Lung (tissue), 12 donors: ENCODE measurements around the gene ATP6AP2. TPM values are rescaled to one million over a fixed set of nuclear protein-coding genes. Genes with fewer than 3 reads are reported as not detected.

ENCODE experiments used
- ATAC-seq: fragments of 200-7000 bp; cut with Tn5 transposase; one replicate; pipeline ENCODE4 v1.9.1; 2020; ENCODE audit warnings: moderate number of reproducible peaks; ENCODE audit not compliant: insufficient read depth, low FRiP score
- DNase-seq, 3 donors: peaks; one replicate each; pipeline ENCODE4 v3.0.0-alpha.2; 2013 to 2017
- H3K27ac ChIP-seq, 2 donors: one replicate each; pipeline ENCODE4 v1.5.1; 2013; ENCODE audit warnings: mild to moderate bottlenecking in 2 of 2, moderate library complexity in 2 of 2, control low read depth in 1 of 2, inconsistent platforms in 1 of 2, low read depth in 1 of 2, low read length in 1 of 2
- H3K27me3 ChIP-seq, 3 donors: one replicate each; pipeline ENCODE4 v1.5.1; 2013; ENCODE audit warnings: low read length in 2 of 3; ENCODE audit not compliant: control insufficient read depth in 3 of 3, insufficient read depth in 3 of 3
- H3K36me3 ChIP-seq, 4 donors: one replicate each; pipeline ENCODE4 v1.5.1; 2013; ENCODE audit warnings: low read length in 4 of 4, mild to moderate bottlenecking in 1 of 4, moderate library complexity in 1 of 4; ENCODE audit not compliant: control insufficient read depth in 4 of 4, insufficient read depth in 4 of 4
- H3K4me1 ChIP-seq, 5 donors: one replicate each; pipeline ENCODE4 v1.5.1; 2013; ENCODE audit warnings: low read length in 5 of 5, mild to moderate bottlenecking in 2 of 5, moderate library complexity in 1 of 5; ENCODE audit not compliant: control insufficient read depth in 5 of 5, insufficient read depth in 5 of 5
- H3K4me3 ChIP-seq: one replicate; pipeline ENCODE4 v1.5.1; 2013; ENCODE audit warnings: mild to moderate bottlenecking, control low read depth, moderate library complexity
- H3K9ac ChIP-seq, 2 donors: one replicate each; pipeline ENCODE4 v1.5.1; 2013; ENCODE audit warnings: low read length in 2 of 2, control low read depth in 1 of 2; ENCODE audit not compliant: insufficient read depth in 1 of 2
- H3K9me3 ChIP-seq, 4 donors: one replicate each; pipeline ENCODE4 v1.5.1; 2013; ENCODE audit warnings: low read length in 3 of 4, mild to moderate bottlenecking in 1 of 4, moderate library complexity in 1 of 4; ENCODE audit not compliant: control insufficient read depth in 4 of 4, insufficient read depth in 3 of 4
- CTCF ChIP-seq: IDR thresholded peaks from 2 replicates; pipeline ENCODE4 v1.5.1; 2012; ENCODE audit warnings: mild to moderate bottlenecking; ENCODE audit errors: control extremely low read depth, extremely low read depth
- WGBS, 2 donors: extraction: QIAGEN DNeasy Blood & Tissue Kit; methylation state at CpG; one replicate each; pipeline ENCODE4 v1.1.7; 2013; 5-methylcytosine and 5-hydroxymethylcytosine counted together
- polyA plus RNA-seq, 2 donors: library from polyadenylated mRNA; stranded (reverse); fragments of 200-250 nt; gene quantifications; one replicate each; pipeline ENCODE4 v1.2.1, GENCODE V29; 2013
- total RNA-seq, 2 donors: library from RNA; depleted of rRNA in 1 of 2; stranded (reverse); fragments of >200 nt in 1 of 2; gene quantifications; one replicate each; pipeline ENCODE4 v1.2.1, GENCODE V29; 2014 to 2021
- donor health status: control.
- donor health status: control.
- donor health status: Bipolar disorder and iron deficiency.
- donor health status: healthy.
- donor health status: DM: yes; HTN: yes; CAD: no.

ATP6AP2 gene
- total and polyA plus RNA-seq, 4 donors: 65.9 to 113 (median 106) TPM

- Histone ChIP-seq H3K4me1 (peaks cover 0 to 2% (median 0%) of the 10 kb centered on the region in 5 donors), H3K4me3 (no peak overlapping the region), H3K9ac (no peak overlapping the region), H3K27me3 (peaks cover 0 to 16% (median 5%) of the 10 kb centered on the region in 3 donors), H3K36me3 (no peaks in the 10 kb centered on the region), H3K9me3 (no peaks in the 10 kb centered on the region), H3K27ac (no peak overlapping the region)
- no peak for ATAC-seq
- no peak for DNase-seq
- TF ChIP-seq CTCF: no peak
- 92 to 93% methylated on average over 7 of the region's 7 CpGs for WGBS, 2 donors
These were observed 36.8 kb downstream of the ATP6AP2 start for GRCh38 chrX:40617566-40617965.

DNA sequence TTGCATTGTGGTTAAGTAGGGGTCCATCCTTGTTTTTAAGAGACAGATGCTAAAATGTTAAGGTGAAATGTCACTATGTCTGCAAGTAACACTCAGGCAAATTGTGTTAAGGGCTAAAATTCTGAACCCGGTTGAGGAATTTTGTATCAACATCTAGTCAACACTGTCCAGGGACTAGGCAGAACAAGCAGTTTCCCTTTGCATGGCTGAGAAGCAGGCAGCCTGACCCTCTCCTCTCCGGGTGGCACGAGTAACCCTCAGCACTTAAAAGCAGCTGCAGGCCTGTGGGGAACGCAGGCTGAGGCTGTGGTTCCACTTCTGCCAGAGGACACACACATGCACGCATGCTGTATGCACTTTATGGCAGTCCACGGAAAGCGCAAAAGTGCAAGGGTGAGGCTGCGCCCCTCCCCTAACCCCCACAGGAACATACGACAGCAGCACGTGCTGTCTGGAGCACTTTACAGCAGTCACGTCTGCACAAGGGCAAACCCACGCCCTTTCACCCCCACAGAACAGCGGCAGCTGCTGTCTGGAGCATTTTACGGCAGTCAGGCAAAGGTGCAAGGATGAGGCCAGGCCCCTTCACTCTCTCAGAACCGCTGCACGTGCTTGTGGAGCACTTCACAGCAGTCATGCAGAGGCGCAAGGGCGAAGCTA is 41.8 kb downstream of the ATP6AP2 start:
- Histone ChIP-seq H3K9ac (no peak overlapping the region), H3K27ac (no peak overlapping the region), H3K4me3 (no peak overlapping the region), H3K36me3 (peaks cover 0 to 2% (median 0%) of the 10 kb centered on the region in 4 donors), H3K4me1 (peaks cover 0 to 2% (median 0%) of the 10 kb centered on the region in 5 donors), H3K9me3 (peaks cover 0 to 11% (median 0%) of the 10 kb centered on the region in 4 donors), H3K27me3 (peaks cover 0 to 23% (median 5%) of the 10 kb centered on the region in 3 donors)
- no peak for ATAC-seq
- no peak for TF ChIP-seq CTCF
- peak in 1 of 3 donors; percentile 5 for DNase-seq
- 81 to 89% methylated on average over 18 of the region's 18 CpGs for WGBS, 2 donors

GRCh38 chrX:40623139-40623536 is 42.4 kb downstream of the ATP6AP2 start, which contains the start of gene MPC1L:
TSS of gene MPC1L (plus strand) at chrX:40623428. CDS start at chrX:40623566, 138 bp downstream.
- Histone ChIP-seq H3K27me3 (peaks cover 0 to 21% (median 5%) of the 10 kb centered on the region in 3 donors), H3K4me1 (peaks cover 0 to 2% (median 0%) of the 10 kb centered on the region in 5 donors), H3K9me3 (peaks cover 0 to 11% (median 0%) of the 10 kb centered on the region in 4 donors), H3K4me3 (no peak within 1 kb of the TSS), H3K36me3 (peaks cover 0 to 3% (median under 1%) of the 10 kb centered on the region in 4 donors), H3K9ac (no peak within 1 kb of the TSS), H3K27ac (no peak within 1 kb of the TSS)
- ATAC-seq (no peak), DNase-seq (no peak)
- no peak for TF ChIP-seq CTCF
- WGBS, 2 donors: 89 to 97% methylated on average over 38 of the region's 38 CpGs
